HG02642 (cell line): ENCODE results near the gene TEX22.

ENCODE experiments used
- ATAC-seq: cut with Tn5 transposase; IDR thresholded peaks from one replicate; pipeline ENCODE4 v1.9.1; 2021; ENCODE audit warnings: mild to moderate bottlenecking; ENCODE audit not compliant: unreplicated experiment, poor library complexity

The TEX22 gene

DNA sequence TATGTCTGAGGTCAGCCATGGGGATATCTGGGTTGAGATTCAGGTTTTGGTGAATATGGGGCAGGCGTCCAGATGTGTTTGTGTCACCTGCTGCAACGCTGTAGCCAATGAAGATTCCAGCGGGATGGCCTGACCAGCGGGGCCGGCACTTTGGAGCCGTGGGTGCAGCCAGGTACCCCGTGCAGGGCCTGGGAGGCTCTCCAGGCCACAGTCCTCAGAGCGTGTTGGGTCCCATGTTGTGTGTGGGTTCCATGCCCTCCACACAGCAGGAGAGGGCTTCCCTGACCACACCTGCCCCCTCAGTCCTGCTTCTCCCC lies 2.8 kb upstream of the TEX22 start:
- no peak for ATAC-seq

- no peak for ATAC-seq
These were observed 897 bp upstream of the TEX22 start for GRCh38 chr14:105397350-105397931.

- ATAC-seq, result peak; percentile 42
These were observed 558 bp downstream of the TEX22 start for GRCh38 chr14:105398726-105399465.

- ATAC-seq, result no peak
These were observed 1.1 kb downstream of the TEX22 start for GRCh38 chr14:105399466-105399775.

- ATAC-seq, result no peak
These were observed 1.7 kb downstream of the TEX22 start for GRCh38 chr14:105400016-105400415.

DNA sequence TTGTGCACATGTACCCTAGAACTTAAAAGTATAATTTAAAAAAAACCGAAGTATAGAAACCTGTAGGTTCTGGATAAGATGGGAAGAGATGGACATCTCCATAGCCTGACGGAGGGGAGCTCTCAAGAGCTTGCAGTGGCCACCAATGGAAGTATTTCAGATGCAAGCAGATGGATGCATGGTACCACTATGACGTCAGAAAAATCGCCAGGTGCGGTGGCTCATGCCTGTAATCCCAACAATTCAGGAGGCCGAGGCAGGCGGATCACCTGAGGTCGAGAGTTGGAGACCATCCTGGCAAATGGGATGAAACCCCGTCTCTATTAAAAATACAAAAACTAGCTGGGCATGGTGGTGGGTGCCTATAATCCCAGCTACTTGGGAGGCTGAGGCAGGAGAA lies 3.4 kb downstream of the TEX22 start:
- ATAC-seq, result no peak

GRCh38 chr14:105408592-105408991 lies 10.3 kb downstream of the TEX22 start:
- ATAC-seq, result no peak

GRCh38 chr14:105409364-105409763 lies 11.0 kb downstream of the TEX22 start:
- no peak for ATAC-seq

DNA sequence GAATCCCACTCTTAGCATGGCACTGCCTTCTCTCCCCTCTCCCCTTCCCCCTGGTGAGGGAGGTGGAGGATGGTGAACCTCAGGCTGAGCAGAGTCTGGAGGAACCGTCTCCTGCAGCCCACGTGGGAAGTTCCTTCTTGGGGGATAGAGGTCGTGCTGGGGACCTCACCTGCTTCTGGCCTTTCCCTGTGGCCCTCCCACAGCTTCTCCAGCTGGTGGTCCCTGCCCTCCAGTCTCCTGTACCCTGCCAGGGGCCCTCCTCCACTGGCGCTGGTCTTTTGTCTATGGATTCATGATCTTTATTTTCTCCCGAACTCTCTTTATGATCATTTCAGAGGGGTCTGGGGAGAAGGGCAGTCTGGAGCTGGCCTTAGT lies 12.3 kb downstream of the TEX22 start:
- ATAC-seq, result no peak

DNA sequence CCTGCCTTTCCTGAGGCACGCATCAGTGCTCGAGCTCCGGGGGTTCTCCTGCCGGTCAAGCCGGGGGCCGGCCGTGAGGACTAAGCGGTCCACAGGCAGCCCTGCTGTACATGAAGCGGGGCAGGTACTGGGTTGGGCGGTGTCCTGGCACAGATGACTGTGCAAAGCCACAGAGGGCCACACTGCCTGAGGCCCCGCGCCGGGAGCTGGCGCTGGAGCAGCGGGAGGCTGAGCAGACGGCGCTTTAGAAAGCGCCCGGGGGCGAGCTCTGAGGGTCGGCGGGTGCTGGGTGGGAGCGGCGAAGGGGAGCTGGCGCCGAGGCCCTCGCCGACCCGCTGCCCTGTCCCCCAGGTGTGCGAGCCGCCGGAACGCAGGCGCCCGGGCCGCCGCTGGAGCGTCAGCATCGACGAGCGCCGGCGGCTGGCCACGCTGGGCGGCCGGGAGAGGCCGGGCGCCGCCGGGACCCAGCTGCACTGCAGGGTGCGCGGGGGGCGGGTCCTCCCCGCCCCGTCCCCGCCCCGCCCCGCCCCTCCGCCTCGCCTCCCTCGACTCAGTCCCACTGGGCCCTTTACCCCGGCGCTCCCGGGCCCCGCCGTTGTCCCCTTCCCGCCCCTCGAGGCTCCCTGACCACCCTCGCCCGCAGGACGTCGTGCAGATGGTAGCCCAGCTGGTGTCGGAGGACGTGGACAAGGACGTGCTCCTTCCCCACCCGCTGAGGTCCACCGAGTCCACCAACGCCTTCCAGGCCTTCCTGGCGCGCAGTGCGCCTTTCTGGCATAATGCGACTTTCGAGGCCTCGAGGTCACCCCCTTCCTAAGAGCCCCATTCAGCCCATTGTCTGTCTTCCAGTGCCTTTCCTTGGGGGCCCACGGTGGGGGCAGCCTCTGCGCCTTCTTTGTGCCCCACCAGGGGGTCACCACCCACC lies 12.9 kb downstream of the TEX22 start:
- ATAC-seq, result no peak

- ATAC-seq, result no peak
These were observed 13.8 kb downstream of the TEX22 start for GRCh38 chr14:105411985-105412770.

DNA sequence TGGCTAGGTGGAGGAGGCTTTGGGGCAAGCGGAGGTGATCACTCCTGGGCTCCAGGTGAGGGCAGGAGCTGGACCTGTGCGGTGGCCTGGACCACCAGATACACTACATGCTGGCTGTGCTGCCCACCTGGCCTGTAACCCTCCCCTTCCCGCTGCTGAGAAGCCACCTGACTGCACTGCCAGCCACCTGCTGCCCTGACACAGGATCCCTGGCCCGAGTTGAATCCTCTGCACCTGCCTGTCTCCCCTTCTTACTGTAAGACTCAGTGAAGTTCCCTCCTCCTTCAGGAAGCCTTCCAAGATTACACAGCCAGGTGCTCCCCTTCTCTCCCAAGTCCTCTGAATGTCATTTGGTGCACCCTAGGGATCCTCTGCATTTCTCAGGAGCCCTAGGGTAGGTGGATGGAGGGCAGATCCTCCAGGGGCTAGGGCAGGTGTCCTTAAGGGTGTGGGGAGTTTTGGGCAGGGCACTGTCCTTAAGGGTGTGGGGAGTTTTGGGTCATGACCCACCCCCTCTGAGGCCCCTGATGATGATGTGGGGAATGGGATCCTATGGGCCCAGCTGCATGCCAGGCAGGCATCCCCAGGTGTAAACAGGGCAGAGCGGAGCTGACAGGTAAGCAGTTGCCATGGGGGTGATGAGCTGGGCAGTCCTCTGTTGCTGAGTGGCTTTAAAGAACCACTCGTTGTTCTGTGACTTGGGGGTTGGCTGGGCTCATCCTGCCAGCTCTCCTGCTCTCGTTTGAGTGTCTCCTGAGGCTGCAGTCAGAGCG lies 14.6 kb downstream of the TEX22 start:
- no peak for ATAC-seq

GRCh38 chr14:105413544-105413886 lies 15.2 kb downstream of the TEX22 start:
- ATAC-seq, result no peak

GRCh38 chr14:105414456-105415371 lies 16.4 kb downstream of the TEX22 start:
- no peak for ATAC-seq

GRCh38 chr14:105415481-105416428 lies 17.4 kb downstream of the TEX22 start:
- no peak for ATAC-seq

GRCh38 chr14:105416671-105417070 lies 18.3 kb downstream of the TEX22 start:
- ATAC-seq, result no peak

DNA sequence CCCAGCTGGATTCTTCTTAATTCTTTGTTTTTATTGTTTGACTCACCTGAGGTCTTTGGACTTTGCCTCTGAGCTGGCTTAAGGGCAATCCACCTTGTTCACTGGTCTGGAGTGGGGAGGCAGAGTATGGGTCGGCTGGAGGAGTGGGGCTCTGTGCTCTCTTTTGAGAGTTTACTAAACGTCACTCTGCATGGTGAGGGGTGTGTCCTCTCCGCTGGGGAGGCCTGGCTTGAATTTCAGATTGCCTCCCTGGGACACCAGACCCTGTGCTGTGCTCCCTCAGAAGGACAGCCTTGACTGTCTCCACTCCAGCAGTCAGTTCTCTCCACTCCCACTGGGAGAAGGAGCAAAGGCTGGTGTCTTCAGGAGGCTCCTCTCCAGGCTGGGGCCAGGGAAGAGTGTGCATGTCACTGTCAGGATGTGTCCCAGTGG lies 19.4 kb downstream of the TEX22 start:
- ATAC-seq, result no peak
